Stimulated activated CD4-positive, alpha-beta T cell treated with anti-CD3 and anti-CD28 coated beads, TNF-alpha, amount 100 ng/mL, for 4 hours (primary cell): ENCODE data around the gene EPRS1.
A peak's percentile ranks its signal among the peaks of the same experiment; 100 is the strongest.
"Not testable (repeated sequence)": the region's sequence is repeated elsewhere in the genome, so short reads cannot be mapped to it uniquely, and the experiment has no call there.

Experiments
- DNase-seq, 3 experiments: peaks; one replicate each; pipeline ENCODE4 v3.0.0-alpha.2; 2020; ENCODE audit warnings: low read depth in 3 of 3

EPRS1 gene

DNA sequence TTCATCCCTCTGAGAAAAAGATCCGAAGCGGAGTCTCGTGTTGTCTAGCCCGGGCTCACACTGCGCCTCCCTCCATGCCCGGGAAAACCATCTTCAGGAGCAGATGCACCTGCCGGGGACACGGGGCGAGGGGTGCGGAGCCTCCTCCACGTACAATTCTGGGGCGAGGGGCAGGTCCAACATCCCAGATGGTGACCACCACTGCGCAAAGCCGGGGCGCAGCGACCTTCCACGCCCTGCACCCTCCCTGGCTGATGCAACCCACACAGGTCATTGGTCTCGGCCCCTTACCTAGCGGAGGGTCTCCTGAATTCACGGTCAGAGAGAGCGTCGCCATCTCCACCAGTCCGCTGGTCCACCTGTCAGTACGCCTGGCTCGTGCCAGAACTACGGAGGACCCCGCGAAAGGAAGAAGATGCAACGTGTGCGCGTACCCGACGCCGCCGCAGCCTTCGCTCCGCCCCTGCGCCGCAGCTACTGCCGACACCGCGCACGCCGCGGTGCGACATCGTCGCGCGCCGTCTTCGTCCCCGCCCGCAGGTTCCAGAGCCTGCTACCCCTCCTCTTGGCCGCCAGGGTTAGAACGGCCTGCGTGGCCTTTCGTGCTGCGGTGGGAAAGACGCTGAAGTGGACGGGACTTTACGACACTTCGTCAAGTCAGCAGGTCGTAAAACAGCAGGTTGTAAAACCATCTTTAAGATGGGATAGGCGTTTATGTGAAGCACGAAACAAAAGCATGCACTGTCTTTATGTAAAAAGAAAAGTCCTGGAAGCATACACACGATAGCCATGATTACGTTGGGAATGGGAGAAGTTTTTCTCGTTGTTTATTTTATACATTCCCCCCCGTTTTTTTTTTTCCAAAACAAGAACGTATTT, at the start of gene EPRS1:
Gene EPRS1 (minus strand): TSS at position 454 of the 879 bp plus-strand sequence. CDS start 117 bp downstream, at position 337.
- peak; percentile 76 to 90 (median 88) for DNase-seq

DNA sequence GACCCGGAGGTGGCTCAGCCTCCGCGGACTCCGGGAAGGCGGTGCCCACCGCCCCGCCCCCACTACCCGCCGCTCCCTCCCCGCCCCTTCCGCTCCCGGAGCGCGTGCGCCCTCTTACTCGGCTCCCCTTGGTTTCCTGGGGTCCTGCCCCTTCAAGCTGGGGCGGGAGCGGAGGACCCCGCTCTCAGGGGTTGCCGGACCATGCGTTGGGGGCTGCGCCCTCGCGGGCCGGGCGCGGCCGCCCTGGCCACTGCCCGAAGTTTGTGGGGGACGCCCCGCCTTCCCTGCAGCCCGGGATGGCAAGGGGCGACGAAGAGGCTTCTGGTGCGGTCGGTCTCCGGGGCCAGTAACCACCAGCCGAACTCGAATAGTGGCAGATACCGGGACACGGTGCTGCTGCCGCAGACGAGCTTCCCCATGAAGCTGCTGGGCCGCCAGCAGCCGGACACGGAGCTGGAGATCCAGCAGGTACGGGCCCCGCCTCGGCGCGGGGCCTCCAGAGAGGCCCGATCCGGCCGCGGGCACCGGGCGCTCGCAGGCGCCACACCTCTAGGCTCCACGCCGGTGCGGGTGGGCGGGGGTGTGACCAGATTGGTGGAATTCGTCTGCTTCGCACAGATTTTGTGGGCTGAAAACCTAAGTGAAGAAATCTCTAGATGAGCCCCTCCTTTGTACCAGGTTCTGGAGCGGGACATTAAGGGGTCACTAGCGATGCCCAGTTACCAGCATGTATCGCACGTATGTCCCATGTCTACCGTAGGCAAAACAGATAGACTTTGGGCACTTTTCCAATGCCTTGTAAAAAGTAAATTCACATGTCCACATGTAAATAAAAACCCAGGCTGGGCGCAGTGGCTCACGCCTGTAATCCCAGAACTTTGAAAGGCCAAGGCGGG, 48.0 kb upstream of the EPRS1 start, which contains the start of gene IARS2:
Gene IARS2 (plus strand): TSS at position 117 of the 896 bp plus-strand sequence. CDS start 85 bp downstream, at position 202.
- DNase-seq = peak; percentile 88 to 90 (median 90)

DNA sequence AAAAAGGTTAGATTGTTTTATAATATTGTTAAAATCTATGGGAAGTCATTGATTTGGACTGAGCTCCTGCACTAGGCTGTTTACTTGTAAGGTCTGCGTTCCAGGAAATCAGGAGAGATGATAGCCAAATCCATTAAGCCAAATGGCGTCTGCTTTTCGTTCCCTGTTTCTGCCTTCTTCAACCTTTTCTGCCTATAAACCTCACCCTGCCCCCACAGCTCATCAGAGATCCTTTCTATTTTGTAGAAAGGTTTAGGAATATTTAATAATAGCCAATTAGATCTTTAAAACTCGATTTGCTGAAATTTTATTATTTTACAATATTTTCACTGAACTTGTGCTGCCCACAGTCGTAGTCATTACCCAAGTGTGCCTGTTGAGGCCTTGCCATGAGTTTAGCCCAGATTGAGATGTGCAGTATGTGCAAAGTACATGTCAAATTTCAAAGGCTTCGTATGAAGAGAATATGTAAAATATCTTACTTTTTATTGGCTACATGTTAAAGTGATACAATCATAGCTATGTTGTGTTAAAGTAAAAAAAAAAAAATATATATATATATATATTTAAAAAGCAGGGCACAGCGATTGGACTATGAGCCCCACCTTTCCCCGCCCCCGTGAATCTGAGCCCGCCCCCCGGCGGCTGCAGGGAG, 47.2 kb upstream of the EPRS1 start:
- DNase-seq = no peak

DNA sequence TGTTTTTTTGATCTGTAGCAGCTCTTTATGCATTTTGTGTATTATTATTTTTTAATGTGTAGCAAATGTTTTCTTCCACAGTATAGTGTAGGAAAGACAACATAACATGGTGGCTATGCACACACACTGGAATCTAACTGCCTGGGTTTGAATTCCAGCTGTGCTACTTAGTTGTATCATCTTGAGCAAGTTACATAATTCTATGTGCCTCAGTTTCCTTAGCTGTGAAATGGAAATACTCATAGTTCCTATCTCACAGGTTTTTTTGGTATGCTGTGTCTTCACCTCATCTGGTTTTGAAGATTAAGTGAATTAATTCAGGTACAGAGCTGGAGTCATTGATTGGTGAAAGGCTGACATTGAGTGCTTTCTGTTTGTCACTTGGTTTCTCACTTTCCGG, 46.4 kb upstream of the EPRS1 start:
- DNase-seq = no peak

DNA sequence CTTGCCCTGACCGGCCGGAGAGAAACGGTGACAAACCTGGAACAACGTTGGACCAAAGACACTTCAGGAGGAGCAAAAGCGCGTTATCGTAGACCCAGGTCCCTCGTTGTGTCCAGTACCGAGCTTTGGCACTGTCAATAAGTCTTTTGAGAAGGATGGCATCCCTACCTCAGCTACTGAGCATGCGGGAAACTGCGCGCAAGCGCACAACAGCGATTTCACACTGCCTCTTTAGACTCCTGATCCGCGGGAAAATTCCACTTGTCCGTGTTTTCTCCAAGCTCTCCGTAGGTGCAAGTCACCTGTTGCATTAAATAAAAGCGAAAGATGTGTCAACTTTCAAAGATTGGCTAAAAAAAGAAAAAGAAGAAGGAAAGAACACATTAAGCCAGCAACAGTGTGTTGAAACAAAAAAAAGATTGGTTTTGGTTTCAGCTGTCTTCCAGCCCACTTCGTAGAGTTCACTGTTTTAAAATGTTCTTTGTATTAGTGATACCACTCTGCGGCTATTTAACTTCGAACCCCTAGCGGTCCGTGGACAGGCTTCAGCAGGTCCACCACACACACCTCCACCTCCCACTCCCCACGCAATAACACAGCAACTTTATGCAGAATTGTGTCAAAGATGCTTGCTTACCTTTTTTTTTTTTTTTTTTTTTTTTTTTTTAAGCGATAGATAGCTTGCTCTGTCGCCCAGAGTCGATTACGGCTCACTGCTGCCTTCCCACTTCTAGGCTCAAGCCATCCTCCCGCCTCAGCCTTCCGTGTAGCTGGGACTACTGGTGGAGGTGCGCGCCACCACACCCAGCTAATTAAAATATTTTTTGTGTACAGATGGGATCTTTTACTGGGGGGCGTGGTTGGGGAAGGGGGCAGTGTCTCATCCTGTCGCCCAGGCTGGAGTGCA, 43.6 kb upstream of the EPRS1 start, which contains the start of gene BPNT1:
Gene BPNT1 (minus strand): TSS at position 139 of the 907 bp plus-strand sequence. CDS start 9,942 bp downstream, outside the sequence.
- DNase-seq = peak; percentile 97

DNA sequence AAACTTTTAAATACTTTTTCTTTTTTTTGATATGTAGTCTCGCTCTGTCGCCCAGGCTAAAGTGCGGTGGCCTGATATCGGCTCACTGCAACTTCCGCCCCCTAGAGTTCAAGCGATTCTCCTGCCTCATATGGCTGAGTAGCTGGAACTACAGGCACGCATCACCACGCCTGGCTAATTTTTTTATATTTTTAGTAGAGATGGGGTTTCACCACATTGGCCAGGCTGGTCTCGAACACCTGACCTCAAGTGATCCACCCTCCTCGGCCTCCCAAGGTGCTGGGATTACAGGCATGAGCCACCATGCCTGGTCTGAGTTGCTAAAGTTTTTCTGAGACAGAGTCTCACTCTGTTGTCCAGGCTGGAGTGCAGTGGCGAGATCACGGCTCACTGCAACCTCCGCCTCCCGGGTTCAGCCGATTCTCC, 40.0 kb upstream of the EPRS1 start:
- not testable (repeated sequence) for DNase-seq

DNA sequence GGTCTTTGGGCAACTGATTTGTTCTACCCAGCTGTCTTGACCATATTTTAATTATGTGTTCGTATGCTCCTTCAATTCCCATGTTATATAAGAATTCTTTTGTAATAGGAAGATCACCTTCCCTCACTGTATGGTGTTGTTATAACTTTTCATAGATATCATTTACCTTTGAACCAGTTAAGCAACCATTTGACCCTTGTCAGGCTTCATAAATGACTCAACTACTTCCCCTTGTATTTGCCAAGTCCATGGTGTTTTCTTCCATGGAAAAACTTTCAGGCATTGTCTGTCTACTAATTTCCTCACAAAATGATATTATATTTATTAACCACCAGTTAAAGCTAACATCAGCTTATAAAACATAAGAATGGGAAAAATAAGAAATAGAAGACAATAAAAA, 38.2 kb upstream of the EPRS1 start:
- no peak for DNase-seq

DNA sequence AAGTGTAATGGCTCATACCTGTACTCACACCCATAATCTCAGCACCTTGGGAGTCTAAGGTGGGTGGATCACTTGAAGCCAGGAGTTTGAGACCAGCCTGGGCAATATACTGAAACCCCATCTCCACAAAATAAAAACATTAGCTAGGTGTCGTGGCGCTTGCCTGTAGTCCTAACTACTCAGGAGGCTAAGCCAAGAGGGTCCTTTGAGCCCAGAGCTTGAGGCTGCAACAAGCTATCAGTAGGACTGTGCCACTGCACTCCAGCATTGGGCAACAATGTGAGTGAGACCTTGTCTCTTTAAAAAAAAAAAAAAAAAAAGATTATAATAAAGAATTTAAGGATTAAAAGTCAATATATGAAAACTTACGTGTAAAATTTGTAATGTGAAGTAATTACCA, 31.6 kb upstream of the EPRS1 start:
- no peak for DNase-seq

DNA sequence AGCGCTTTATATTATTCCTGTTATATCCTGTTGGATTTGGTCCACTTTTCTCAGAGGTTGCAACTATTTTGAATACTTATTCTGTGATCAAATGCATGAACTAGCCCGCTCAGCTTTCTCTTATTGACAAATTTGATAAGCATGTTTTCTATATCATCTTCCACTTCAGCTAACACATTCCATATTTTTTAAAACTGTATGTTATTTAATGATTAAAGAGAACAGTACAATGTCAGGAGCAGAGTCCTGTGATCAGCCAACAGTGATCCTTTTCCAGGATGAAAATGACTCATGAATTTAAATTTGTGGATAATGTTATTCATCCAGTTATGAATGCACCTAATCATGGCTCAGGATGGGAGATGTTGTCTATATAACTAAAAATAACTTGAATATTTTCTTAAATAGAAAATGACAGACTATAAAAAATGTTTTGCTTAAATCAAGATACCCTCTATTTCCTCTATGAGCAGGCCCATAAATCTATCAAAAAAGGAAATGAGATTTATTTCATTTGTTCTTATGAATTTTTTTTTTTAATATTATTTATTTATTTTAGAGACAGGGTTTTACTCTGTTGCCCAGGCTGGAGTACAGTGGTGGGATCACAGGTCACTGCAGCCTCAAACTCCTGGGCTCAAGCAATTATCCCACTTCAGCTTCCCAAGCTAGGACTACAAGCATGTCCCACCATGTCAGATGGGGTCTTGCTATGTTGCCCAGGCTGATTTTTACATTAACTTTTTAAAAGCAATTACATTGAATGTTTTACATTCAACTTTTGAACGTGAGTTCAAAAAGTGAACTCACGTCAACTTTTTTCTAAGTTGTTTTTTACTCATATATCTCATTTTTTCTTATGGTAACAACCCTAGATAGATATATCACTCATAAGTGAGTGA, 30.8 kb upstream of the EPRS1 start:
- no peak for DNase-seq

DNA sequence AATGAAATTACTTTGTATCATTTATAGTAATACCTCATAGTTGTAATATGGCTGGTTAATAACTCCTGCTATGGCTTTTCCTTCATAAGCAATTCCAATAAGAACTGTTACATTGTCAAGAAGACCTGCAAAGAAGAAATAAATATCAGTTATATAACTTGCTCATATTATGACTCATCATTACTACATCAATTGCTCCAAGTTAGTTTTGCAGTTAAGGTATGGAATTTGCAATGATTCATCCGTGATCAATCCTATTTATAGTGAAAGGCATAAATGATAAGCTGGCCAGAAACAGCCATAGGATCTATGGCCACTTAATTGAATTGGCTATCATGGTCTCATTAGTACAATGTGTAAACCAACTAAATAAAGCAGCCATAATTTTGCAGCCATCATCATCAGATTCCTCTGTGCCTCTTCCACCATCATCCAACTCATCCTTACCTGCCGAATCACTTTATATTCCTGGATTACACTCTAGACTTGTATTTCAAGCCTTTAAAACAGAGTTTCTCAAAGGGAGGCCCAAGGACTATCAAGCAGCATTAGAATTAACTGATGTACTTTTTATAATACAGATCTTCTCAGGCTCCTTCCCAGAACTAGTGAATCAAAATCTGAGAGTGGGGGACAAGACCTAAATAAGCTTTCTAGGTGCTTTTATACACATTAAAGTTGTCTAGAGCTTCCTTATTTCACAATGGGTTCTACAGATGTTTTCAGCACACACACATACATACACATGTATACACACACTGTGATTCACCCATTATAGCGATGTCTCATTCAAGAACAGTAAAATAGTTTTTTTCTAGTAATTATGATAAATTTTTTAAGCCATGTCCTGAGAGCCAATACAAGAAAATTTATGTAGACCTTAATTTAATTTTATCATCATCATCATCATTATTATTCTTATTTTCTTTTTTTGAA, 21.2 kb upstream of the EPRS1 start:
- no peak for DNase-seq

DNA sequence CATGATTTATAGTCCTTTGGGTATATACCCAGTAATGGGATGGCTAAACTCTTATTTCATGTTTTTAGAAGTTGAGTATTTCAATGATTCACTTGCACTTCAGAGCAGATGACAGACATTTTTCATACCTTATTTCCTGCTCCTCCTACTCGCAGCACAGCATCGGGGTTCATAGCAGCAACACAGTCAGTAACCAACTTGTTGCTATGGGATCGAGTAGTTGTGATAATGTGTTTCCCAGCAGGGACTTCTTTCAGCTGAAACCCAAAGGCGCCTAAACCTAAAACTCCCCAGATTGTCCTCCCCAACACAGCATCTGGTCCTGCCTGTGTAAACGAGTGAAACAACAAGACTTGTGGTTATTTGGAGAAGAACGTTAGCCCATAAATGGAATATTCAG, 16.3 kb upstream of the EPRS1 start:
- no peak for DNase-seq

DNA sequence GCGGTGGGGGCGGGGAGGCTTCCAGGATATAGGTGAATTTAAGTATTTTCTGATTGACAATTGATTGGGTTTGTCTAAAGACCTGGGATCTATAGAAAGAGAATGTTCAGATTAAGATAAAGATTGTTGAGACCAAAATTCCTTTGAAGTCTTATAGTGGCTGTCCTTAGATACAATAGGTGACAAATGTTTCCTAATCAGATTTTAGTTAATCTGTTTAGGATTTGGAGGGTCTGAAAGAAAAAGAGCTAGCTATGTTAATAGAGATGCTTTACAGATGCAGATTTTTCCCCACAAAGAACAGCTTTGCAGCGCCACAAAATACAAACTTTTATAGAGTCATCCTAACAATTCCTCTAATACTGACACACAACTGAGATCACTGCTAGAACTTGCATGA, 14.6 kb upstream of the EPRS1 start:
- no peak for DNase-seq

DNA sequence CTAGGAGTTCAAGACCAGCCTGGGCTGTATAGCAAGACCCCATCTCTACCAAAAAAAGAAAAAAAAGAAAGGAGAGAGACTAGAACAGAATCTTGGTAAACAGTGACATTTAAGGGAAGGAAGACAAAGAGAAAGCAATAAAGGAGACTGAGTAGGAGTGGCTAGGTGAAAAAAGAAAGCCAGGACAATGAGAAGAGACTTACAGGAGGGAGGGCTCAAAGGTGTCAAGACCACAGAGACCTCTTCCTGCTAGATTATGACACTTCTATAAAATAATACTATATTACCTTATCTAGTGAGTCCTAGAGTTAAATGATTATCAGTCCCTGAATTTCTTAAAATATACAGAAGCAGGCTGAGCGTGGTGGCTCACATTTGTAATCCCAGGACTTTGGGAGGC, 10.1 kb upstream of the EPRS1 start:
- no peak for DNase-seq

DNA sequence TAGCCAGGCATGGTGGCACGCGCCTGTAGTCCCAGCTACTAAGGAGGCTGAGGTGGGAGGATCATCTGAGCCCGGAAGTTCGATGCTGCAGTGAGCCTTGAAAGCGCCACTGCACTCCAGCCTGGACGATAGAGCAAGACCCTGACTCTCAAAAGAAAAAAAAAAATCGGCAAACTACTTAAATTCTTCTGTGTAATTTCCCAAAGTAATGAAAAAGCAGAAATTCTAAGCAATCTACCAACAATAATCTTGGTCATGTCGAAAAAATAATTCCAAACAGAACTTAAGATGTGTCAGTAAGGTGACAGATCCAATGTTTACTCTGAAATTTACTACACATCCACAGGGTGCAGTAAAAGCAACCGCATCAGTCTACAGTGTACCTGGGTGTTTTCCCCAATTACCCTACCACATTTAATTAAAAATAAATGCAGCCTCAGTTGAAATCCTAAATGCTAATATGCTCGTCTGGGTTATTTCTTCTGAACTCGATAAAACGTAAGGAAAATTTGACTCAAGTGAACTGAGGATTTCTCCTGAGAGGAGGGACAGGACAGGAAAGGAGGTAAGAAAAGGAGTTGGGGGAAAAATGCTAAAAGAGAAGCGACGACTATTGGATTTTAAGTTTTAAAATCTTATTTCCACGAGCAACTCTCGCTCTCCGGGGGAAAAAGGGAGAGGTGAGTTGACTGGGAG, 801 bp downstream of the EPRS1 start:
- no peak for DNase-seq

DNA sequence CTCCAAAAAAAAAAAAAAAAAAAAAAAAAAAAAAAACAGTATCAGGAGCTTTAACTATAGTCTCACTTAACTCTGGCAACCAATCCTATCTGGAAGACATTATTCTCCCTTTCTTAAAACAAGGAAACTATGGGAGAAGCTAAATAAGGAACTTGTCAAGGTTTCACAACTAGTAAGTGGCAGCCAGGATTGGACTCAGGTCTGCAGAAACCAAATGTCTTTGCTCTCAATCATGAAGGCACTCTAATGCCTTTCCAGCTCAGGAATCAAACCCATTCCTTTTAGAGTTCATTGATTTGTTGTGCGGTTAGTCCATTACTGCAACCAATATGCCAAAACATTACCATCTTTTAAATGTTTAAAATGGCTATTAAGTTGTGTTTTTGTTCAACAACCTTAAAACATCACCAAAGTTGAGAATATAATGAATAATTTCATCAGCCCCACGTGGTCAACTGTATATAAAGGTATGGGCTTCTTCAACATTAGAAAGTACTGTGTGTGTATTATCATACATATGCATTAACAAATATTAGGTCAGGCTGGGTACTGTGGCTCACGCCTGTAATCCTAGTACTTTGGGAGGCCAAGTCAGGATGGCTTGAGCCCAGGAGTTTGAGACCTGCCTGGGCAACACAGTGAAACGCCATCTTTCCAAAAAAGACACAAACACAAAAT, 1.5 kb downstream of the EPRS1 start:
- DNase-seq = no peak

DNA sequence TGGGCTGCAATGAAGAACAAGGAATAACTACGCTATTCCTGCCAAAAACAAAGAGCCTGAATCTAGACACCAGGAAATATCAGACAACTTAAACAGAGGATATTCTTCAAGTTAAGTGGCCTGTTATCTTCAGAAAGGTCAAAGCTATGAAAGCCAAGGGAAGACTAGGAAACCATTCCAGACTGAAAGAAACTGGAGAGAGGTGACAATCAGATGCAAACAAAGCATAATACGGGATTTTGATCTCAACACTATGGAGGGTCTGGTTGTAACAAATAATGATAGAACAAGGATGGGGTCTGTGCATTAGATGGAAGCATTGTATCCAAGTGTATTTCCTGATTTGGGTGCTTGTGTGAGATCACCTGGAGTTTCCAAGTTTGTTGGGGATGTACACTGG, 2.7 kb downstream of the EPRS1 start:
- DNase-seq = no peak

DNA sequence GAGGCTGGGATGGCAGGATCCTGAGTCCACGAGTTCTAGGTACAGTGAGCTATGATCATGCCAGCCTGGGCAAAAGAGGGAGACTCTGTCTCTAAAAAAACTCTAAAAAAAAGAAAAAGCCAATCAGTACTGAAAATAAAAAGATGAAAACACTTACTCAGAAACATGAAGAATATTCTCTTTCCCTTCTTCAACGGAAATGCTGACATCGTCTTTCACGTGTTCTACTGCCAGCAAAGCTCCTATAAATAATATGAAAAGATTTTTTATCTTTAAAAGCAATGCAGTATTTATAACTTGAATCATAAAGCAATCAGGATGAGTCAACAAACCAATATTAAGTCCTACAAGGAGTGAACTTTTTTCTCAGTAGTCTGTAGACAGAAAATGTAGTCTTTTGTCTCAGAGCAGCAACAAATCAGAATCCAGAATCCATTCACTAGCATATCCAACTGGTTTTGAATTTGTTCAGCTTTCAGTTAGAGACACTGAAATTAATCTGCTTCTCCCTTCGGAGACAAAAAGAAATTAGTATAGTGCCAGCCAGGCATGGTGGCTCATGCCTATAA, 6.2 kb downstream of the EPRS1 start:
- DNase-seq = no peak
